HG02852 (cell line): ENCODE results near the gene PCNX2.

Source experiments
- ATAC-seq: cut with Tn5 transposase; IDR thresholded peaks from one replicate; pipeline ENCODE4 v1.9.1; 2021; ENCODE audit warnings: mild to moderate bottlenecking, moderate library complexity; ENCODE audit not compliant: unreplicated experiment

PCNX2 gene

DNA sequence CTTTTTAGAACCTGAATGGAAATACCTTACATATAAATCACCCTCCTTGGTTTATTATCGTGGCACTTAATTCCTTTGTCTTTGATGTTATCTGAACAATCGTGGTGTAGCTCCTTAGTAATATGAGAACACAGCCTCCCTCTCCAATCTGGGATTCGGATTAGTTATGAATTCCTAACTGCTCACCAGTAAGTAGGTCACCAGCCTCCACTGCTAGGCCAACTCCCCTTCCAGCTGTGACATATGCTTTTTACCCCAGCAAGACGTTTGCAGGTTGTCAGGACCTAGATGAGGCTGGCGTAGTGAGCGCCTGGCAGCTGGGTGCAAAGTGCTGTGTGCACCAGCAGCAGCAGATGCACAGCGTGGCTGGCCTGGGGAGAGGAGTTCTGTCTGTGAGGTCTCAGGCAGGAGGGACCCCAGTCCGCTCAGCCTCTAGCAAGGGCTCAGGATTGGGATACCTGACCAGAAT, 306.9 kb downstream of the PCNX2 start:
- ATAC-seq, result no peak

DNA sequence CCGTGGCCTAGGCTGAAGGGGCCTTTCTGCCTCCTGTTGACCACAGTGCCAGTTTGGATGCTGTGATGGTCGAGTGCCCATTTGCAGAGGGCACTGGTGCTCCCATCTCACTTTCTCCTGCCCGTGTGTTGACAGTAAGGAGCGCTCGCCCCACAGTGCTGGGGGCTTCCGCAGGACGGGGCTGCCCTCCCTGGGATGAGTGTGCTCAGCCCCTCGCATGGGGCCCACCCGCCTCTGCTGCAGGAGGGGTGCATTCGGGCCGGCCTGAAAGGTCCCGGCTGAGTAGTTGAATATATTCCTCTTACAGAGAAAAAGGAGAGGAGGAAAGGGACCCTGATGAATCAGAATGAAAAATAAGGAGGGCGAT, 307.8 kb downstream of the PCNX2 start:
- ATAC-seq, result no peak

DNA sequence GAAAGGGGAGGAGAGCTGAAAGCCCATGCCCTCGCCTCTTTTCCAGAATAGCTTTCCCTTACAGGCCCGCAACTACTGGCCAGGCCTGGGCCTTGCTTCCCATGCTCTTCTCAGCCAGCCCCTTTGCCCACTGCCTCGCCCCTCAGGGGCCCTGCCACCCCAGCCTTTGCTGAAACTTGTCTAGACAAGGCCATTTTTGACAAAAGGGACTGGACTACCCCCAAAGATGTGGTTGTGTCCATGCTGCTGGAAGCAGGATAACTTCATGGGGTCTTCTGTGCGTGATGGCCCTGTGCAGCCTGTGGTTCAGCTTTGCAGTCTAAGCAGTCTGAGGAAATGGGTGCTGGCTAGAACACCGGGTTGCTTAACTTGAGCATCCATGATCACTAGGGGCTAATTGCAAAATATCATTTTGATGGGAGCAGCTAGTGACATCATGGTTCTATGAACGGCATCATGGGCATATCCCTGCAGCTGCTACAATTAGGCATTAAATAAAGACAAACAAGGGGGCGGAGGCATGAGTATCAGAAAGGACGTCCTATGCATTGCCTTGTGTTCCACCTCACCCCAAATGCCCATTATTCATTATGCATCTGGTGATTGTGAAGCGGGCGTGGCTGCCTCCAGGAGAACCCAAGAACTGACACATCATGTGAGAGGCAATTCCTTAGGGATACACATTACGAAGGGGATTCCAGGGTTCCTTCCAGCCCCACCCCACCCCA, 308.3 kb downstream of the PCNX2 start:
- ATAC-seq, result no peak

DNA sequence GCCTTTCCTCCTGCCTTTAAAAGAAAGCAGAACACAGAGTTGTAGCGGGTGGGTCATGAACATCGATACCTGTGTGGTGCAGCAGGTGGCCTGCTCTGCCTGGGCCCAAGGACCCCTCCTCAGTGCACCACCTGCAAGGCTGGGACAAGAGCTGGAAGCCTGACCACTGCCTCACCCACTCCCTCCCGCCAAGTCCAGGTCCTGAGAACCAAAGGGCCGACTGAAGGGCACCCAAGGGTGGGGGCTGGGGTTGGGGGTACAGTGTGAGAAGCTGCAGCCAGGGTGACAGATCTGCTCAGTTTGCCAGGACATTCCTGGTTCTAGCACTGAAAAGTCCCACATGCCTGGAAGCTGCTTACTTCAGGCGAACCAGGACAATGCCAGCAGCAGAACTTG, 309.0 kb downstream of the PCNX2 start:
- ATAC-seq, result no peak

DNA sequence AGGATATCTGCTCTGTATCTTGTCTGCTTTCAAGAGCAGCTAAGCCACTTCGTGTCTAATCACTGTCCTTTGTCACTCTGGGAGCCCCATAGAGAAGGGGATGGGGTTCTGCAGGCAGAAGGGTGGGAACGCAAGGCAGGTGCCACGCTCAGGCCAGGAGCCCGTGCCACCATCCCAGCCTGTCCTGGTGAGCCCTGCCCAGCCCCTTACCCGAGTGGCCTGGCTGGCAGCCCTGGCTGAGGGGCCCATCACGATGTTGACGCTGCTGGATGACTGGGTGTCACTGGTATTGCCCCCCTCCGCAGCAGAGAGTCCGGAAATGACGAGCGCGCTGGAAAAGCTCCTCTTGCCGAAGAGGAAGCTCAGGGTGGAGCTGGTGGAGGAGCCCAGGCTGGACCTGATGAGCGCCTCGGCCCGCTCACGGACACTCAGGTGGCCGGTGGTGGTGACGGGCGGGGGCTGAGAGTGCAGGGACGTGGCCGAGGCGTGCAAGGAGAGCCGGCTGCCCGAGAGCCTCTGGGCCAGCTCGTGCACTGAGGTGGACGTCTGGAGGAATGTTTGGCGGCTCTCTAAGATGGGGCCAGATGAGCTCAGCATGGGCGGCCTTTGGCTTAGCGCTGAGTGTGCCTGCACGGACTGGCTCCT, 309.5 kb downstream of the PCNX2 start:
- no peak for ATAC-seq

DNA sequence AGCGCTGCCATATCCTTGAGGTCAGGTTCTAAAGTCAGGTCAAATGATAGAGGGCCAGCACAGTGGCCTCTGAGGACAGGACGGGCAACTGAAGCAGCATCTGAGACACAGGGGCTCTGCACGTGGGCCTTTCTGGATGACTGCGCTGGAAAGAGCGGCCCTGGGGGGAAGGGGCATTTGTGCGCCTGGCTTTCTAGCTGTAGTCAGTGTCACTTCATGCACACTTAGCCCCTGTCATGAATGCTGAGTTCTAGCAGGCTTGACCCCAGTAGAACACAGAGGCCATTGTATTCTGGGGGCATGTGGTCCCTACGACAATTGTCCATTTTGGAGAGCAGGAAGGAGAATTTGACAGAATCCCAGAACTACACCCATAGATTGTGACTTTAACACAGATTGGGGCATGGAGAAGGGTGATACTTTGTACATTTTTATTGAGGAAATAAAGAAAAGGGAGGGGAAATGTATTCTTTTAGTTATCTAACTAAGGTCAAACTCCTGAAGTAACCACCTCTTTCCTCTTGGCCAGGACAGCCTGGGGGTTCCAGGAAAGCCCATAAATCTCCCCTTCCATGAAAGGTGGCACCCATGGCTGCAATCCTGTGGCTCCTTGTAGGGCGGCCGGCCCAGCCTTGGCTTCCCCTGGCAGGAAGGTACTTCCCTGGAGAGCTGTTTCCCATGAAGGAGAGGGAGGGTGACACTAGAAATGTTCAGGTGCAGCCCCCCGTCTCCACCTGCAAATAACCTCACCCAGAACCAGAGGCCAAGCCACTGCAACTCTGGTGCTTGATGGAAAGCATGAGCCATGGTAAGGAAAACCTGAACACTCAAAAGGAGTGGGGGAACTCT, 310.7 kb downstream of the PCNX2 start:
- ATAC-seq, result no peak

DNA sequence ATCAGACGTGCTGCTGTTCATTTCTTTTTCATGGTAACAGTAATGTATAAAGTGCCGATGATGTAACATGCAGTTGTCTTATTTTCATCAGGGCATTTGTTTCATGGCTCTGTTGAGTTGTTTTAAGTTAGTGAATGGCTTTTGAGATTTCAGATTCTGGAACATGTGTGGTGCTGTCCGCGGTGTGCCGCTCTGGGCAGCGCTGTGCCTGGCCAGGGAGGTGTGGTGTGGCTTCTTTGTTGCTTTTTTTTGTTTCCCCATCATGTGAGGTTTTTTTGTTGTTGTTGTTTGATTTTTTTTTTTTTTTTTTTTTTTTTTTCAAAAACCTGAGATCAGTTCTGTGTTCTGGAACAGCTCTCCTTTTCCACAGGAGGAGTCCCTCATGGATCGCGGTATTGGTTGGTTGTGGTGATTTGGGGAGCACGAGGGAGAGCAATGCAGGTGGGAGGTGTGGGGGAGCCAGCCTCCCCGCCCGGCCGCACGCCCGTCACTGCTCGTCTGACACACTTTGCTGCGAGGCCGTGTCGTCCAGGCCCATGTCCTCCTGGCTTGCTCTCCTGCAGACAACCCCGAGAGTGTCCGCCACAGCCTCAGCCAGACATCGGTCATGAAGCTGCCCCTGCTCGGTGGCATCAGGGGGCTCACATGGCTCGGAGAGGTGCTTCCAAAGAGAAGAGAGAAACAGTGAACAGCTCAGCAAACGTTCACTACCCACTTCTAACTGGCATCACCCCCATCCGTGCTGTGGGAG, 311.5 kb downstream of the PCNX2 start:
- no peak for ATAC-seq

DNA sequence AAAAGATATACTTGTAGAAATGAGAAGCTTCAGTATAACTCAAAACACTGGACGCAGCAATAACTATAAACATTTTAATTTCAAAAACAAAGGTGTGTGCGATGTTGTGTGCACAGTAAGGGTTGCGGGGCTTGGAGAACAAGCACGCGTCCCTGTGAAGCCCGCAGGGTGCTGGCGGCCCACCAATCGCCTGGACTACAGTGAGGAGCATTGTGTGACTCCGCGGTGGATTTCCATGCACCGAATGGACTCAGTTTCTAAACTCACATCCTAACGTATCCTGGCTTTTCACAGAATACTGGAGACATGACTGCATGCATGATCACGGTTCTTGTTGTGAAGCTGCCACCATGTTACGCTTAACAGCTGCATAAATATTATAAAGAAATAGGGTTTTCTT, 312.1 kb downstream of the PCNX2 start:
- no peak for ATAC-seq

DNA sequence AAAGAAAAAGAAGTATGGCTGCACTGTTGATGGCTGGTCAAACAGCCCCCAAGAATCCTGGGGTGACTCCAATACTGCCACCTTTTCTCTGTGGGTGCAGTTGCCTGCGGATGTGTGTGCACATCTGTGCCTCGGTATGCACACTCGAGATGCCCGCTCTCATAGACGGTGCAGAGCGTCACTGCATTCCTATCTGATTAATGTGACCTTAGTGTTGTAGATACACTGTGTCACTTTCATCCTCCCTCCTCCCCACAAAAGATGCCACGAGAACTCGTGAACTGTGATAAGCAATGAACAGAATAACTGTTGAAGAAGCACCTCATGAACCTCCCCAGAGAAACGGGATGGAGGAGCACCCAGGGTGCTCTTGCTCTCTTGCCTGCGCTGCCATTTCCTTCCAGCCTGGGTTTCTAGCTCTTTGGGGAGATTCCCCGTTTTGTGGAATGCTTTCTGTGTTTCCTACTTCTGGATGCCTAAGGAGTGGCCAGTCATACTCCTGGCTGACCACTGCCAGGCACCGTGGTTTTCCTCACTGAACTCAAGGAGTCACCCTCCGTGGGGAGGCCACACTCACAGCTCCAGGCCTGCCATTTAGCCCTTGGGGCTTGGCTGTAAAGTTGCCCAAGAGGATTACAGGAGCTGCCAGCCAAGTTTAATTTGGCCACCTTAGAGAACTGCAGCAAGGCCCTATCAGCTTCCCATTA, 313.1 kb downstream of the PCNX2 start:
- ATAC-seq, result no peak

DNA sequence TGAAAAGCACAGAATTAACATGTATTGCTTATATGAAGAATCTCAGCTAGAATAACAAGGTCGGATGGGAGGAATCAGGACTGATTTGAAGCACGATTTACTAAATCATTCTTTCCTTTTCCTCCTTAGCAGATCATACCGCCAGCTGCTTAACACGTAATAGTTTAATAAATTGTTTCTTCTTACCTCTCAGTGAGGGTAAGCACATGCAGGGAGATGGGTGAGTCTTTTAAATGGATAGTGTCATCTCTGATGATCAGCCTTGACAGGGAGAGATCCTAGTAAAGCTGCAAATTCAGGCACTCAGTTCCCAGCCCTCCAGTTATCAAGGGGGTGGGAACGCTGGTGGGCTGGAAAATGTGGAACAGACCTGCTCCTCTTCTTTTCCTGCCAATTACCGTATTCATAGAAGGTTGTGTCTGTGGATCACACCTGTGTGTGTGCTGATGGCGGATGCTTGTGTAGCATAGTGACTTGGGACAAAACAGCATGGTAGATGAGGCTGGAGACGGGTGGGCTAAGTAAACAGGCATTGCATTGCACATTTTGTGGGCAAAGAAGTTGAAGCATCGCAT, 314.5 kb downstream of the PCNX2 start:
- ATAC-seq, result no peak

DNA sequence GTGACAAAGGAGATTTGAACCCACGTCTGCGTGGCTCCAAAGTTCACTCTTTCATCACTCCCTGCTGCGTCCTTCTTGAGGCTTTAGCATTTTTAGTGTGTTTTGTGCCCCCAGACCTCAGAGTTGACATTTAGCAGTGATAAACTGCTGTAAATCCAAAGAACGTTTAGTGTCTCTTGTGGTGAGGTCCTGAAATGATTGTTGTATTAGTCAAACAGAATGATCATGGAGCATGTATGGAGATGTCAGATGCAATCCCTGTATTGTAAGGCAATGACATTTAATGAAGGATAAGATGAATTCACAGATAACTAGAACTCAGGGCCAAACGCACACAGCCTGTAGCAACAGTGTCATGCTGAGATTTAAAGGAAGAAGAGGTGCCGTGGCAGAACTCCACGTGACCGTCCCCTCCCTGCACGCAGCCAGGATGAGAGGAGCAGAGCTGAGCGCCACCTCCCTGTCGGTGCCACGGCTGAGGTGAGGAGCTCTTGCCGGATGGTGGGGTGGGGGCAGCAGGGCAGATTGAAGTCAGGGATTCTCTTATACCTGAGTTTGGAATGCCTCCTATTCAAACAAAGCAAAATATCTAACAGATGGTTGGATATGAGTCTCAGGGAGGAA, 315.1 kb downstream of the PCNX2 start:
- no peak for ATAC-seq

DNA sequence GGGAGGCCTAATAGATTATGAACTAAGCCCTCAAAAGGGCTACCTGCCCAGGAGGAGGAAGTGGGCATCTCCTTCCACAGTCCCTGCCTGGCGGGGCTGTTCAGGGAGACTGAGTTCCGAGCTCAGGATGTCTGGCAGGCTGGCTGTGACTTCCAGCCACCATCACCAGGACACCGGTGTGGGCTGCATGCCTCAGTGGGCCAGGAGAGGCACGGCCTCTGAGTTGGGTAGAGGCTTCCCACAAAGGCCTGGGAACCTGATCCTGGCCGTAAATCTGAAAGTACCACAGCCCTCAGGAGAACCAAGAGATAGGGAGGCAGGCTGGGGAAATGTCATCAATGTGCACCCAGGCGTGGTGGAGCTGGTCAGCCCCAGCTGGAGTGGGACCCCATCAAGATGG, 316.0 kb downstream of the PCNX2 start:
- ATAC-seq, result no peak

DNA sequence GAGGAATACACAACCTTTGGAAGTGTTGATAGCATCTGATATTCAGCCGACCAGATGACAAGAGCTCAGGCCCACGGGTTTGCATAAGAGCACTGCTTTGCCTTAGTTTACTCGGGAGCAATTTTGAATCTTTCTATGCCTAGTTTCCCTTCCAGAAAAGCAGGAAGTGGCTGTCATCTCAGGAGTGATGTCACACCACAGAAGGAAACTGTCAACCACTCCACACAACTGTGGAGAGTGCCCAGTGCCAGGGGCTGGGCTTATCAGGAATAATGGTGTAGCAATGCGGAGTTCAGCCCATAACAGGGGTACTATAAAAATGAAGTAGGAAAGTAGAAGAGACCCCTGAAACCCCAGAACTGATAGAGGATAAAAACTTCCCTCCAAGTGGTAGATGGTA, 316.7 kb downstream of the PCNX2 start:
- ATAC-seq, result no peak

DNA sequence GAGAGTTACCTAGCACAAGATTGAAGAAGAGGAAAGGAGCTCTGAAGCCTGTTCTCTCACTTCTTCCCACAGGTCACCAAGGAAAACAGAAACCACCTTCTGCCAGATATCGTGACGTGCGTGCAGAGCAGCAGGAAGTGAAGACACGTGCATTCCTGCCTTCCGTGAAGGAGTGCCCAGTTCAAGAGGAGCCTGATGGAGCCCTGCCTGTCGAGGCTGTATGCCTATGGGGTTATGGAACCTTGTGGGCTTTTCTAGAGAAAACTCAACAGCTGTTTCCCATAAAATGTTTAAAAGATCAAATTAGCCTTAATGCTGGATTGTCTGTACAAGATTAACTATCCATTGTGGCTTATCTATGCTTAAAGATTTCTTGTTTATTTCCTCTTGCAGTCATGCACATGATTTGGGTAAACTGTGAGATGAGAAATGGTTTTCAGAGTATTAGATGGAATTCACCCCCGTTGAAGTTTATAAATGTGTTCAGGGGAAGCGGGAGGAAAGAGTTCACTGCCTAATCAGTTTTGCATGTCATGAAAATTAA, 317.4 kb downstream of the PCNX2 start:
- peak; percentile 64 for ATAC-seq

DNA sequence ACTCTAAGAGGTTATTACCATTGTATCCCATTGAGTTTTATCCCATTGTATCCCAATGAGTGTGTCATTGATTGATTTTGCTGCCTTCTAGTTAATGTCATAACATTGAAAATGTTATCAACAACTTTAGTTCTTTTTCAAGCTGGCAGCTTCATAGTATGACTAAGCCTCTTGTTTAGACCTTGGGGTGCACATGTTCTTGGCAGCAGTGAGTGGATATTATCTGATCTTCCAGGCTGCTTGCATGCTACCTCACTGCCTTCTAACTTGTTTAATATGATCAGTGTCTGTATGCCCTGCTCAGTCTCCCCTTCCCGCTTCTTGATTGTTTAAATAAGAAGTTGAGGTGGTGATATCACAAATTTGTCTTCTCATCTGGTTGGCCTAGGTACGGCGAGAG, 320.6 kb downstream of the PCNX2 start:
- no peak for ATAC-seq

DNA sequence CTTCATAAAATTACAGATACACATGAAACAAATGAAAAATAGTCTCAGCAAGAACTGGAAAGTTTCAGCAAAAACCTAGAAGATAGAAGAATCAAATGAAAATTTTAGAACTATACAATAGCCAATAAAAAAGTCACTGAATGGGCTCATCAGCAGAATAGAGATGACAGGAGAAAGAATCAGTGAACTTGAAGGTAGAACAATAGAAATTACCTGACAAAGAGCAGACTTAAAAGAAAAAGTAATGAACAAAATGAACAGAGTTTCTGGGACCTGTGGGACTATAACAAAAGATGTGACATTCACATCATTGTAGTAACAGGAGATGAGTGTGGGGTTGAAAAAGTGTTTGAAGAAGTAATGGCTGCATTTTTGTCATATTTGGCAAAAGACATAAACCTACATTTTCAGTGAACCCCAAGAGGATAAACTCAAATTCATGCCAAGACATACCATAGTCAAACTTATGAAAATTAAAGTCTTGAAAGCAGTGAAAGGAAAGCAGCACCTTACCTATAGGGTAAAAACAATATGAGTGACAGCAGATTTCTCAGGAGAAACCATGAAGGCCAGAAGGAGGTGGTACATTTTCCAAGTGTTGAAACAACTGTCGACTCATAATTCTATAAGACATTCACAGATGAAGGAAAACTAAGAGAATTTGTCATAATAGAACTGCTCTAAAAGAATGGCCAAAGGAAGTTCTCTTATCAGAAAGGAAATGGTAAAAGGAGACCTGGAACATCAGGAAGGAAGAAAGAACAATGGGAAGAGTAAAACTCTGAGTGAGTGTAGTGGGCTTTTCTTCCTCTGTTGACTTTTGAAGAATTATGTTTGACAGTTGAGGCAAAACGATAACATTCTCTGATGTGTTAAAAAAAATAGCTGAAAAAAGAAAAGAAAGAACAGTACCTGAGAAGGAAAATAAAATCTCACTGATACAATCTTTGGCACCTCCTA, 321.6 kb downstream of the PCNX2 start:
- no peak for ATAC-seq

DNA sequence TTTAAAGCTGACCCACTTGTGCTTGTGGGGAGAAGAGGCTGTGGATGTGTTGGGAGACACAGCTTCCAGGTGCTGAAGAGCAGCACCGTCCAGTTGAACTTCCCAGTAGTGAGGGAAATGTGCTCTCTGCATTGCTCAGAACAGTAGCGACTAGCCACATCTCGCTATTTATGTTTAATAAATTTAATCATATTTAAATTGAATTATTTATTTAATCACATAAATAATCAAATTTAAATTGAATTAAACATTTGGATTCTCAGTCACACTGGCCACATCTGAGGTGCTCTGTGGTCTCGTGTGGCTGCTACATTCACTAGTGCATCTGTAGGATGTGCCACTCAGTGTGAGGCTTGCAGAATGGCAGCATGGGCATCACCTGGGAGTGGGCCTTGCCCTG, 325.0 kb downstream of the PCNX2 start:
- ATAC-seq, result no peak

DNA sequence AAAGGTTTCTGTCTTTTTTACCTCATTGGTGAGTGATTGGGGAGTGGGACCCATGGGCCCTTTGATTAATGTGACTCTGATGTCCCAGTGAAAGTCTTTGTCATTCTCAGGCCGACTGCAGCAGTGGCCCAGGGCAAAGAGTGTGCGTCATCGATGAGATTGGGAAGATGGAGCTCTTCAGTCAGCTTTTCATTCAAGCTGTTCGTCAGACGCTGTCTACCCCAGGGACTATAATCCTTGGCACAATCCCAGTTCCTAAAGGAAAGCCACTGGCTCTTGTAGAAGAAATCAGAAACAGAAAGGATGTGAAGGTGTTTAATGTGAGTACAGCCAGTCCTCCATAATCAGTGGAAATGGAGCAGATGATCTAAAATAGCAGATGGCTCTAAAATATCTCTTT, 325.7 kb downstream of the PCNX2 start:
- ATAC-seq, result no peak
